Measurements from ENCODE around the gene SUPT3H. TPM values are rescaled to one million over a fixed set of nuclear protein-coding genes. Genes with fewer than 3 reads are reported as not detected.

The SUPT3H gene
- total and polyA plus RNA-seq, 4 donors = 0.85 to 4.8 (median 2.4) TPM

DNA sequence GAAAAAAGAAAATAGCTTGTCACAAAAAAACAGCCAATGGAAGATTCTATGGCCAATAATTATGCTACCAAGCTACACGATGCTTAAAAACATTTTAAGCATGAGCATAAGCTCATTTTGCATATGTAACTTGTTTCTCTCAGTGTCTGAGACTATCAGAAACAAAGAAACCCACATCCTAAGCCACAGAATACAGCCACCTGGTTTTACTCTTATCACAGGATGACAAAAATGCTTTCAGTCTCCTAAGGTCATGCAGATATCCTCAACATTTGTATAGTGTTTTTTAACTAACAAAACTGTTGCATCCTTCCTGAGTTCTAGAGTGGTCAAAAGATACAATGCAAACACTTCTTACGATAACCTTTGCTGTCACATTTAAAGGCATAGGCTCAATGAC lies 221.7 kb downstream of the SUPT3H start (continued):
- TF ChIP-seq, protein P1, sequence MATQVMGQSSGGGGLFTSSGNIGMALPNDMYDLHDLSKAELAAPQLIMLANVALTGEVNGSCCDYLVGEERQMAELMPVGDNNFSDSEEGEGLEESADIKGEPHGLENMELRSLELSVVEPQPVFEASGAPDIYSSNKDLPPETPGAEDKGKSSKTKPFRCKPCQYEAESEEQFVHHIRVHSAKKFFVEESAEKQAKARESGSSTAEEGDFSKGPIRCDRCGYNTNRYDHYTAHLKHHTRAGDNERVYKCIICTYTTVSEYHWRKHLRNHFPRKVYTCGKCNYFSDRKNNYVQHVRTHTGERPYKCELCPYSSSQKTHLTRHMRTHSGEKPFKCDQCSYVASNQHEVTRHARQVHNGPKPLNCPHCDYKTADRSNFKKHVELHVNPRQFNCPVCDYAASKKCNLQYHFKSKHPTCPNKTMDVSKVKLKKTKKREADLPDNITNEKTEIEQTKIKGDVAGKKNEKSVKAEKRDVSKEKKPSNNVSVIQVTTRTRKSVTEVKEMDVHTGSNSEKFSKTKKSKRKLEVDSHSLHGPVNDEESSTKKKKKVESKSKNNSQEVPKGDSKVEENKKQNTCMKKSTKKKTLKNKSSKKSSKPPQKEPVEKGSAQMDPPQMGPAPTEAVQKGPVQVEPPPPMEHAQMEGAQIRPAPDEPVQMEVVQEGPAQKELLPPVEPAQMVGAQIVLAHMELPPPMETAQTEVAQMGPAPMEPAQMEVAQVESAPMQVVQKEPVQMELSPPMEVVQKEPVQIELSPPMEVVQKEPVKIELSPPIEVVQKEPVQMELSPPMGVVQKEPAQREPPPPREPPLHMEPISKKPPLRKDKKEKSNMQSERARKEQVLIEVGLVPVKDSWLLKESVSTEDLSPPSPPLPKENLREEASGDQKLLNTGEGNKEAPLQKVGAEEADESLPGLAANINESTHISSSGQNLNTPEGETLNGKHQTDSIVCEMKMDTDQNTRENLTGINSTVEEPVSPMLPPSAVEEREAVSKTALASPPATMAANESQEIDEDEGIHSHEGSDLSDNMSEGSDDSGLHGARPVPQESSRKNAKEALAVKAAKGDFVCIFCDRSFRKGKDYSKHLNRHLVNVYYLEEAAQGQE (IDR thresholded peaks at IDR 0.05) = no peak
- TF ChIP-seq GABPA (IDR thresholded peaks at IDR 0.05 in 1 of 2, conservative IDR thresholded peaks at IDR 0.05 in 1 of 2) (no peak), JUND (IDR thresholded peaks at IDR 0.05) (no peak), HNF4G (IDR thresholded peaks at IDR 0.05) (no peak), TAF1 (conservative IDR thresholded peaks at IDR 0.05) (no peak)
- TF ChIP-seq, protein P2, sequence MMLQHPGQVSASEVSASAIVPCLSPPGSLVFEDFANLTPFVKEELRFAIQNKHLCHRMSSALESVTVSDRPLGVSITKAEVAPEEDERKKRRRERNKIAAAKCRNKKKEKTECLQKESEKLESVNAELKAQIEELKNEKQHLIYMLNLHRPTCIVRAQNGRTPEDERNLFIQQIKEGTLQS (IDR thresholded peaks at IDR 0.05) = no peak

DNA sequence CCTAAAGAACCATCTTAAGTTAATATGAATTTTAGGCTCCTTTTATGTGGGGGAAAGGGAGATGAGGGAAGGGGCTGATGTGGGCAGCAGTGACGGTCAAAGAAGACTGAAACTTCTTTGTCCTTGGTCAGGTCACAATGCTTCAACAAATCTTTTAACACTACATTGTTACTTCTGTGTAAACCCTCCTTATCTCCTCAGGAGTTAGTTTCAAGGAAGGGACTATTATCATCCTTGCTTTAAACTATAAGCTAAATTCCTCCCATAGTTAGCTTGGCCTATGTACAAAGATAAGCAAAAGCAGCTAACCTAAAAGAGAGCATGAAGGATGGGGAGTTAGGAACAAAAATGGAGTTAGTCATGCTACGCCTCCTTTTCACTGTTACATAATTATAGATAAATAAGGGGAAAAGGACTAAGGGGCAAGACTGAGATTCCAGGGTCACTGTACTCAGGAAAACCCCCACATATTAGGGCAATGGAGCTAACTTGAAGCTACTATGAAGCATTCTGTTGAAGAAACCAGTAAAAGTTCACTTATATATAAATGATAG lies 222.3 kb downstream of the SUPT3H start:
- Histone ChIP-seq H3K4me3 (ENCODE audit: low read depth in 1 of 3, low read length in 3 of 3) (no peak overlapping the region), H3K4me1 (ENCODE audit: control insufficient read depth in 4 of 4, insufficient read depth in 4 of 4, low read length in 3 of 4) (no peaks in the 10 kb centered on the region), H3K27me3 (ENCODE audit: control insufficient read depth in 4 of 4, insufficient read depth in 4 of 4, low read length in 3 of 4) (no peaks in the 10 kb centered on the region), H3K36me3 (ENCODE audit: control insufficient read depth in 4 of 4, insufficient read depth in 3 of 4, low read depth in 1 of 4, low read length in 3 of 4) (no peaks in the 10 kb centered on the region), H3K9ac (ENCODE audit: low read depth in 1 of 2, low read length in 2 of 2) (no peak overlapping the region), H3K27ac (ENCODE audit: low read depth in 1 of 2, low read length in 2 of 2) (no peak overlapping the region), H3K9me3 (ENCODE audit: control insufficient read depth in 4 of 4, low read length in 3 of 4) (no peaks in the 10 kb centered on the region)
- TF ChIP-seq, protein P2 (IDR thresholded peaks at IDR 0.05) = no peak
- TF ChIP-seq HNF4G (IDR thresholded peaks at IDR 0.05) (no peak), FOXA2 (IDR thresholded peaks at IDR 0.05) (no peak), GABPA (IDR thresholded peaks at IDR 0.05 in 1 of 2, conservative IDR thresholded peaks at IDR 0.05 in 1 of 2) (no peak), HNF4A (conservative IDR thresholded peaks at IDR 0.05) (no peak)
- TF ChIP-seq, protein P3, sequence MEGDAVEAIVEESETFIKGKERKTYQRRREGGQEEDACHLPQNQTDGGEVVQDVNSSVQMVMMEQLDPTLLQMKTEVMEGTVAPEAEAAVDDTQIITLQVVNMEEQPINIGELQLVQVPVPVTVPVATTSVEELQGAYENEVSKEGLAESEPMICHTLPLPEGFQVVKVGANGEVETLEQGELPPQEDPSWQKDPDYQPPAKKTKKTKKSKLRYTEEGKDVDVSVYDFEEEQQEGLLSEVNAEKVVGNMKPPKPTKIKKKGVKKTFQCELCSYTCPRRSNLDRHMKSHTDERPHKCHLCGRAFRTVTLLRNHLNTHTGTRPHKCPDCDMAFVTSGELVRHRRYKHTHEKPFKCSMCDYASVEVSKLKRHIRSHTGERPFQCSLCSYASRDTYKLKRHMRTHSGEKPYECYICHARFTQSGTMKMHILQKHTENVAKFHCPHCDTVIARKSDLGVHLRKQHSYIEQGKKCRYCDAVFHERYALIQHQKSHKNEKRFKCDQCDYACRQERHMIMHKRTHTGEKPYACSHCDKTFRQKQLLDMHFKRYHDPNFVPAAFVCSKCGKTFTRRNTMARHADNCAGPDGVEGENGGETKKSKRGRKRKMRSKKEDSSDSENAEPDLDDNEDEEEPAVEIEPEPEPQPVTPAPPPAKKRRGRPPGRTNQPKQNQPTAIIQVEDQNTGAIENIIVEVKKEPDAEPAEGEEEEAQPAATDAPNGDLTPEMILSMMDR (IDR thresholded peaks at IDR 0.05; ENCODE audit: low read depth, low read length, missing input control) = no peak
- TF ChIP-seq, protein P4, sequence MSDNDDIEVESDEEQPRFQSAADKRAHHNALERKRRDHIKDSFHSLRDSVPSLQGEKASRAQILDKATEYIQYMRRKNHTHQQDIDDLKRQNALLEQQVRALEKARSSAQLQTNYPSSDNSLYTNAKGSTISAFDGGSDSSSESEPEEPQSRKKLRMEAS (IDR thresholded peaks at IDR 0.05) = no peak
- no peak for DNase-seq (ENCODE audit: low spot score)
- 98% methylated on average over 2 of the region's 2 CpGs for WGBS

DNA sequence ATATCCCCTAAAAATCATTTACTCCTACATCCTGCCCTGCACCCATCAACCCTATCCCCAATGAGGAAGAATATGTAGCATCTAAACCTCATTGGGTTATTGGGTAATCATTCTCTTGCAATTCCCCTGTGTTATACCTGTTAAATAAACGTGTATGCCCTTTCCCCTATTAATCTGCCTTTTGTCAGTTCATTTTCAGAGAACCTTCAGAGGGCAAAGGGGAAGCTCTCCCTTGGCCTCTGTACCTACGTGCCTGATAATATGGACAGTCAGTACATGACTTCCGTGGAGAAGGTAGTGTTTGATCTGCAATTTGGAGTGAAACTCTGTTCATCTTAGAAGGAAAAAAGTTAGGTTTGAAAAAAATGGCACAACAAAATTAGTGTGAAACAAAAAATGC lies 223.1 kb downstream of the SUPT3H start:
- Histone ChIP-seq H3K9ac (ENCODE audit: low read depth in 1 of 2, low read length in 2 of 2) (no peak overlapping the region), H3K27ac (ENCODE audit: low read depth in 1 of 2, low read length in 2 of 2) (no peak overlapping the region), H3K27me3 (ENCODE audit: control insufficient read depth in 4 of 4, insufficient read depth in 4 of 4, low read length in 3 of 4) (no peaks in the 10 kb centered on the region), H3K36me3 (ENCODE audit: control insufficient read depth in 4 of 4, insufficient read depth in 3 of 4, low read depth in 1 of 4, low read length in 3 of 4) (no peaks in the 10 kb centered on the region), H3K9me3 (ENCODE audit: control insufficient read depth in 4 of 4, low read length in 3 of 4) (no peaks in the 10 kb centered on the region), H3K4me1 (ENCODE audit: control insufficient read depth in 4 of 4, insufficient read depth in 4 of 4, low read length in 3 of 4) (no peaks in the 10 kb centered on the region), H3K4me3 (ENCODE audit: low read depth in 1 of 3, low read length in 3 of 3) (no peak overlapping the region)
- TF ChIP-seq FOXA1 (IDR thresholded peaks at IDR 0.05) (no peak), RXRA (IDR thresholded peaks at IDR 0.05) (peak; percentile 68 to 78), HNF4A (conservative IDR thresholded peaks at IDR 0.05) (peak; percentile 59 to 83), NR2F2 (IDR thresholded peaks at IDR 0.05) (peak; percentile 11), HNF4G (IDR thresholded peaks at IDR 0.05) (no peak), SP1 (IDR thresholded peaks at IDR 0.05) (peak; percentile 61)
- DNase-seq (ENCODE audit: low spot score) = no peak
- WGBS = 39% methylated on average over 3 of the region's 3 CpGs
